C1 segment of cervical spinal cord (tissue), 14 donors: ENCODE data around the gene C19orf25.

Experiments
- DNase-seq, 14 donors: peaks; one replicate each; lab custom pipeline; 2025; lab: John Stamatoyannopoulos, UW

The C19orf25 gene

DNA sequence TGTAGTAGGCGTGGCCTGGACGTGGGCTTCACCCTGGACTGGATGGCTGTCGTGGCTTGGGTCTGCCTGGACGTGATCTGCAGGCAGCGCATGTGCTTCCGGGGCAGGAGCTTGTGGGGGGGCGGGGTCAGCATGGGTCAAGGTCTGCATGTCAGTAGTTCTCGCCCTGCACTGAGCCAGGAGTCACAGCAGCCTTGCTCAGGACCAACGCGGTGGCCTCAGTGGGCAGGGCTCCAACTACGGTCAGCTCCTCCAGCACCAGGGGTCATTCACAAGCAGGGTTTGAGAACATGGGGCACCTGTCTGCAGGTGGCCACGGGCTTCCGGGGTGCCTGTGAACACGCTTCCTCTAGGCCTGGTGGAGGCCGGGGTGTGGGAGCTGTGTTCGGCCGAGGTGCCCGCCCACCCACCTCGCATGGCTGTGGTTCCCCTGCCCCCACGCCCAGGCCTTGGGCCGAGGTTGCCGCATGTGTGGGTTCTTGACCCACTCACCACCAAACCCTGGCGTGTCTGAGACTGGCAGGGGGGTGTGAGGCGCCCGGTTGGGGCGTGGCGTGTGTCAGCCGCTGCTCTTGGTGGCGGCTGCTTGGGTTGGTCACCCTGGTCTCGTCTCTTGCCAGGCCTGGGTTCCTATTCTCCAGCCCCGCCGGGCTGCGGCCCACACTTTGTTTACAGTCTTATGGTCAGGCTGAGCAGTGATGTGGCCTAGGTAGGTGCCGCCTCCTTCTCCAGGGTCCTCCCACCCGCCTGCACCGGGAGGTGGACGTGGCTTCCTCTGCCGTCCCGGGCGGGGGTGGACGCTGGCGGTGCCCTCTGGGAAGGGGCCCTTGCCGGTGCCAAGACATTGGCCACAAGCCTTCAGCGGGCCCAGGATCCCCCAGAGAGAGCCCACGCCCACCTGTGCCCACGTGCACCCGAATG is 45.6 kb downstream of the C19orf25 start:
- DNase-seq, result no peak

- no peak for DNase-seq
Observed at GRCh38 chr19:1432507-1432887, 46.5 kb downstream of the C19orf25 start.

GRCh38 chr19:1431759-1432506 is 47.1 kb downstream of the C19orf25 start:
- DNase-seq, result no peak

DNA sequence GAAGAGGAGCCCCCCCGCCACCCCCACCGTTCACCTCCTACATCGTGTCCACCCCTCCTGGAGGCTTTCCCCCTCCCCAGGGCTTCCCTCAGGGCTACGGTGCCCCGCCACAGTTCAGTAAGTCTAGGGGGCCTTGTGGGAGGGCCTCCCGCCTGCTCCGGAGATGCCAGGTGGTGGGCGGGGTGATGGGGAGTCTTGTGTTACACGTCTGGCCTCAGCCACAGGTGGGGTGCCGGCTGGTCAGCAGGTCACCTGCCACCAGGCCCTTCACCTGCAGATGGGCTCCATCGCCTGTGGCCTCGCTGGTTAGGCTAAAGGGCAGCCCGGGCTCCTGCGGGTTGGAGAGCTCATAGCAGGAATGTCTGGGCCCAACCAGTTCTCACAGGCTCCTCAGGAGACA is 48.8 kb downstream of the C19orf25 start:
- DNase-seq, result no peak

- DNase-seq, result no peak
Observed at GRCh38 chr19:1429750-1430149, 49.3 kb downstream of the C19orf25 start.

GRCh38 chr19:1428738-1429391 is 50.1 kb downstream of the C19orf25 start:
- peak in 1 of 14 donors; percentile 72 for DNase-seq

- DNase-seq, result peak in 1 of 14 donors; percentile 18
Observed at GRCh38 chr19:1427221-1427920, 51.6 kb downstream of the C19orf25 start.

DNA sequence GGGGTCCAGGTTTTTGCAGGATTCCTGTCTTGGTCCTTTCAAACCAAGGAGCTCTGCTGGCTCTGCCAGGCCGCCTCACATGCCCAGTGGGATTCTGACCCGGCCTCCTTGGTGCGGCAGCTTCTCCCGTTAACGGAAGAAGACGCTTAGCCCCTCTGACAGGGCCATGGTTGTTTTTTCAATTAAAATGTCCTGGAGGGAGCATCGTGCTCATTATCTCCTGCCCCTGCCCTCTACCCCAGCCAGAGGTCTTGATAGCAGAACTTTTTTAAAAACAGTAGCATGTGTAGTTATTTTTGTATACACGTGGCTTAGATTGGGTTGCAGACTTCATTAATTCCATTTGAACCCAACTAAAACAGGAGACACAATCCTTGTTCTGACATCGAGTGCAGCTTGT is 52.3 kb downstream of the C19orf25 start:
- DNase-seq, result no peak

DNA sequence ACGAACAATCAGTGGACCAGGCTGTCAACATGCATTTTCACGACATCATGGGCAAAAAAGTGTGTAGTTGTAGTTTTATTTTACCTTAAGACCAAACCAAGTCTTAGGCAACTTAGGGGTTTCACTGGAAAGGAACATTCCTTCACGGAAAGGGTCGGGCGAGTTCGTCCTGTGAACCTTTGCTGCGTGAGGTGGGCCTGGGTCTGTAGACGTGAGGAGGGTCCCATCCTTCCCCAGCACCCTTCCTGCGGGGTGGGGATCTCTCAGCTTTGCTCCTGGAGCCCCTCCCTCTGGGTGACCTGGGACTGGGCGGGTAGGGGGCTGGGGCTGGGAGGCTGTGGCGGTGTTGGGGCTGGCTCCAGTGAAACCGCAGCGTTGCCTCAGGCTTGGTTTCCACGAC is 53.1 kb downstream of the C19orf25 start:
- no peak for DNase-seq

DNA sequence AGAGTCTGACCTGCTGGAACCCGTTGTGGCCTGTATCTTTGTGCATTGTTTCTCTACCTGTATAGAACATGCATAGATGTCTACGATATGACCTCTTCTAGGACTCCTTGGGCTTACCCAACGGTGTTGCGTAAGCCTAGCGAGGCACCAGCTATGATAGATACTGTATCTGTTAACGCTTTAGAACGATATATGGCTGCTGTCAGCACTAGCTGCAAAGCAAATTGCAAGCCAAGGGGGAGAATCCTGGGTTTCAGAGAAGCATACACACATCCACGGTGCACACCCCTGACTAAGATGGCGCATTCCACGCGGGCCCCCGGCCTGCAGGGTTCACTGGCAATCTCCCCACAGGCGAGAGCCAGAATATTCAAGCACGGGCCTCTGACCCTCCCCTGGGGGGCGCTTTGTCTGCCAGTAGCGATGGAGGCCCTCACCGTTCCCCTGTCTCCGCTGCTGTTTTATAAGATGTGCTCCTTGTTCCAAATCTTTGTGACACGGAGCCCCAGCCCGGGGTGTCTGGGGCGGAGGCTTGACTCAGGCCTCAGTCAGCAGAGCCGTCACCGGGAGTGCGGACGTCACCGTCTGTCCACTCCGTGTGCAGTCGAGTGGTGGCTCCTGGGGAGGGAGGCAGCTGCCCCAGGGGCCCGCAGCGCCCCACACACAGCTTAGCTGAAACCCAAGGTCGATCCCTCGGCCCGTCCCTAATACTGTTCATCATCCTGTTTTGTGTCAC is 53.7 kb downstream of the C19orf25 start:
- no peak for DNase-seq

- DNase-seq, result no peak
Observed at GRCh38 chr19:1424192-1424955, 54.6 kb downstream of the C19orf25 start.

- no peak for DNase-seq
Observed at GRCh38 chr19:1423436-1424191, 55.4 kb downstream of the C19orf25 start.
